GM12891 (cell line): ENCODE measurements around the gene VPS16.

Source experiments
- POLR2A ChIP-seq: IDR thresholded peaks from 2 replicates; pipeline ENCODE4 v1.6.1; 2011; ENCODE audit warnings: low read depth, low read length, control low read depth
- POU2F2 ChIP-seq: IDR thresholded peaks from 2 replicates; pipeline ENCODE4 v1.6.1; 2011; ENCODE audit warnings: low read depth, mild to moderate bottlenecking, control low read depth, low read length, moderate library complexity
- SPI1 ChIP-seq: IDR thresholded peaks from 2 replicates; pipeline ENCODE4 v1.6.1; 2011; ENCODE audit warnings: low read depth, low read length, control low read depth
- TAF1 ChIP-seq: IDR thresholded peaks from 2 replicates; pipeline ENCODE4 v1.6.1; 2011; ENCODE audit warnings: low read depth, low read length, control low read depth

- no peak for TF ChIP-seq TAF1
- TF ChIP-seq POLR2A, result no peak
- no peak for TF ChIP-seq POU2F2
- no peak for TF ChIP-seq SPI1
These were observed 40.1 kb downstream of the VPS16 start for GRCh38 chr20:2880650-2881049.
